ENCODE measurements around the gene SERP1. TPM values are rescaled to one million over a fixed set of nuclear protein-coding genes. Genes with fewer than 3 reads are reported as not detected.

The SERP1 gene
- total RNA-seq, 2 donors from 2014 or later: 96.8 to 102 TPM

DNA sequence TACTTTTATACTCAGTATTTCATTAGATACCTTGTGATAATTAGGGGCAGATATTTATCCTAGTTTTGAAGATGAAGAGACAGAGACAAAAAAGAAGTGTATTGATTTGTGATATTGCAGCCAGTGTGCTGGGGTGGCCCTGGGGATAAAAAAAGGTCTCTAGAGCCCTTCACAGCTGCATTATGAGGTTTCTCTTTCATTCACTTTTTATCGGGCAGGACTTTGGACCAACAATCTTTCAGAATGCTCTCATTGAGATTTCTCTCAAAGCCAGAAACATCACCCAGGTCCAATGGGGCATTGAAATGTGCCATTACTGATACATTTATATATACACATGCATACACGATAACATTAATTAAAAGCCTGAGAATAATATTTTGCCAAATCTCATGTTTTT lies 36.3 kb upstream of the SERP1 start:
- Histone ChIP-seq H3K9me3 (no peaks in the 10 kb centered on the region), H3K27ac (no peak overlapping the region), H3K4me3 (no peak overlapping the region), H3K4me1 (peaks cover 0 to 12% of the 10 kb centered on the region in 2 donors), H3K36me3 (peaks cover 54% of the 10 kb centered on the region), H3K27me3 (no peaks in the 10 kb centered on the region)
- DNase-seq (ENCODE audit: low spot score): no peak
- TF ChIP-seq, protein P1, sequence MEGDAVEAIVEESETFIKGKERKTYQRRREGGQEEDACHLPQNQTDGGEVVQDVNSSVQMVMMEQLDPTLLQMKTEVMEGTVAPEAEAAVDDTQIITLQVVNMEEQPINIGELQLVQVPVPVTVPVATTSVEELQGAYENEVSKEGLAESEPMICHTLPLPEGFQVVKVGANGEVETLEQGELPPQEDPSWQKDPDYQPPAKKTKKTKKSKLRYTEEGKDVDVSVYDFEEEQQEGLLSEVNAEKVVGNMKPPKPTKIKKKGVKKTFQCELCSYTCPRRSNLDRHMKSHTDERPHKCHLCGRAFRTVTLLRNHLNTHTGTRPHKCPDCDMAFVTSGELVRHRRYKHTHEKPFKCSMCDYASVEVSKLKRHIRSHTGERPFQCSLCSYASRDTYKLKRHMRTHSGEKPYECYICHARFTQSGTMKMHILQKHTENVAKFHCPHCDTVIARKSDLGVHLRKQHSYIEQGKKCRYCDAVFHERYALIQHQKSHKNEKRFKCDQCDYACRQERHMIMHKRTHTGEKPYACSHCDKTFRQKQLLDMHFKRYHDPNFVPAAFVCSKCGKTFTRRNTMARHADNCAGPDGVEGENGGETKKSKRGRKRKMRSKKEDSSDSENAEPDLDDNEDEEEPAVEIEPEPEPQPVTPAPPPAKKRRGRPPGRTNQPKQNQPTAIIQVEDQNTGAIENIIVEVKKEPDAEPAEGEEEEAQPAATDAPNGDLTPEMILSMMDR (IDR thresholded peaks at IDR 0.05): no peak

DNA sequence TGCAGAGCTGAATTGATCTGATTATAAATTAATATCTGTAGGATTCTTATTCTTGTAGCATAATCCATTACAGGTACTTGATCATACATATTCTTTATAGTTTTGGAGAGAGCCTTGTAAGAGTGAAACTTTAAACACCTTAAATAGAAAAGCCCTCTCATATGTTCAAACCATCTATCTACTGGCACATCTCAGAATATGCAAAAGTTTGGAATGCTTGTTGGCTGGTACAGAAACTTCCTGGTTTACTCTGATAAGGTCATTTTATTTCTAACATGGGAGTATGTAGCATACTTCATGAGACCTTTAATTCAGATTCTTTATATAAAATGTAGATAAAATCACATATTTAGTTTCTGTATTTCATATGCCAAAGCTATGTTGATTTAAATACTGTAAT lies 34.9 kb upstream of the SERP1 start:
- no peak for DNase-seq (ENCODE audit: low spot score)
- Histone ChIP-seq H3K4me3 (no peak overlapping the region), H3K27me3 (no peaks in the 10 kb centered on the region), H3K9me3 (no peaks in the 10 kb centered on the region), H3K27ac (no peak overlapping the region), H3K36me3 (peaks cover 67% of the 10 kb centered on the region), H3K4me1 (no peaks in the 10 kb centered on the region)
- TF ChIP-seq, protein P1 (IDR thresholded peaks at IDR 0.05): no peak

DNA sequence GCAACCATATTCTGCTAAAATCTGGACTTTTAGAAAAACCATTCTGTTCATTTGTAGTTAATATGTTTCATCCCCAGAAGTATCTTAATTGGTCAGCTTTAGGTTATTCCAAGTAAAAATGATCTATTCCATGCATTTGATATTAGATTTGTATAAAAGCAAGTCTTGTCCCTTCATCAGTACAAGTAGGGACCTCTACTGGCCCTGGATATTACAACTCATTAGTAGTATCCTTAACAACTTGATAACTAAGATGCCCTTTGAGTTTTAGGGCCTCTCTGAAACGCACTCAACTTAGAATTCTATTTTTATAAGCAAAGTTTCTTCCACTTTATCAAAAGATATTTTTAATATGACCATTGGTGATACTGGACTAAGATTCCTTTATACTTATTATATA lies 31.6 kb upstream of the SERP1 start:
- H3K27me3 ChIP-seq: no peaks in the 10 kb centered on the region
- TF ChIP-seq, protein P1 (IDR thresholded peaks at IDR 0.05): no peak
- no peak overlapping the region for H3K4me3 ChIP-seq
- H3K36me3 ChIP-seq: peaks cover 53% of the 10 kb centered on the region
- H3K4me1 ChIP-seq: no peaks in the 10 kb centered on the region
- no peaks in the 10 kb centered on the region for H3K9me3 ChIP-seq
- DNase-seq (ENCODE audit: low spot score): no peak
- H3K27ac ChIP-seq: no peak overlapping the region

DNA sequence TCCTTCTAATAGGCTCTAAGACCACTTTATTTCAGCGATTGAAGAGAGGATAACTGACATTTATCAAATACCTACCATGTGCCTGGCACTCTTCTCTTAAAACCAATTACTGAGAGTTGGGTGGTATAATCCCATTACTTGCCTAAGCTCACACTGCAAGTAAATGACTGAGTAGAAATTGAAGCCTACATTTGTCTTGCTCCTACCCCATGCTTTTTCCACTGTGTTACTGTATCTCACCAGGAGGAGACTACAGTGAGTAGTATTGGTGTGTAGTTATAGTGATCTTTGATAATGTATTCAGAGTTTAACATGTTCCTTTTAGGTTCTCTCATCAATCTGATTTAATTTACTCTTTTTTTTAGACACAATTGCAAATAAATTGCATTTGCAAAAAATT lies 21.0 kb upstream of the SERP1 start:
- no peaks in the 10 kb centered on the region for H3K9me3 ChIP-seq
- TF ChIP-seq, protein P1 (IDR thresholded peaks at IDR 0.05): no peak
- H3K4me3 ChIP-seq: no peak overlapping the region
- H3K27me3 ChIP-seq: no peaks in the 10 kb centered on the region
- H3K36me3 ChIP-seq: peaks cover 77% of the 10 kb centered on the region
- no peaks in the 10 kb centered on the region for H3K4me1 ChIP-seq
- DNase-seq (ENCODE audit: low spot score): no peak
- H3K27ac ChIP-seq: no peak overlapping the region

DNA sequence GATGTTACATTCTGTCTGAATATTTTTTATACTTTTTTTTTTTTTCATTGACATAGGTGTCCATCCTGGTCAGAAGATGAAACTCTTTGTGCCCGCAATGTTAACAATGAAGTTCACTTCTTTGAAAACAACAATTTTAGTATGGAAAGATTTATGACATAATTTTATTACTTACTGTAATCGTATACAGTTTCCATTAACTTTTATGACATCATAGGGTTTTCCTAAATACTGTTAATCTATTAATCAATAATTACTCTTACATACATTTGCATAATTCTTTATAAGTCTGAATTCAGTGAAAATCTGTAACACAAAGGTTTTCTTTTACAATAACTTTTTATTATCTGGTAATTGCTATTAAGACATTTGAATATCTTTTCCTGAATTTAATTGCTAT lies 17.9 kb upstream of the SERP1 start:
- Histone ChIP-seq H3K4me3 (no peak overlapping the region), H3K36me3 (peaks cover 53% of the 10 kb centered on the region), H3K4me1 (no peaks in the 10 kb centered on the region), H3K27me3 (no peaks in the 10 kb centered on the region), H3K9me3 (no peaks in the 10 kb centered on the region), H3K27ac (no peak overlapping the region)
- no peak for DNase-seq (ENCODE audit: low spot score)
- TF ChIP-seq, protein P1 (IDR thresholded peaks at IDR 0.05): no peak

DNA sequence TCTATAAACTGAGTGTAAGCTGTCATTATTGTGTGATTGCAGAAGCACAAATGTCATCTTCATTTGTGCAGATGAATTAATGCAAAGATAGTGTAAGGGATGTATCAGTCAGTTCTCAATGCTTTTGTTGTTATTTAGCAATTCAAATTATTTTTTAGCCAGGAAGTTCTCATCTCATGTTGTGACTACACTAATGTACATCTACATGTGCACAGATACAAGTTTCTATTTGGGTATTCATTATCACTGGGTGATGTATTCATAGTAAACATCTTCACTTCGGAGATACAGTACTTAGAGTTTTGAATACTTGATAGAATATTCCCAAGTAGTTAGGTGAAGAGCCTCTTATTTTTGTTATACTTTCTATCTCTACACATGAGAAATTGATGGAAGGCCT lies 11.4 kb upstream of the SERP1 start:
- H3K4me1 ChIP-seq: no peaks in the 10 kb centered on the region
- H3K4me3 ChIP-seq: no peak overlapping the region
- no peak overlapping the region for H3K27ac ChIP-seq
- no peaks in the 10 kb centered on the region for H3K27me3 ChIP-seq
- TF ChIP-seq, protein P1 (IDR thresholded peaks at IDR 0.05): no peak
- peaks cover 36% of the 10 kb centered on the region for H3K36me3 ChIP-seq
- no peaks in the 10 kb centered on the region for H3K9me3 ChIP-seq
- no peak for DNase-seq (ENCODE audit: low spot score)
